H1 (cell line): Measurements from ENCODE around the gene RASD2. TPM values are rescaled to one million over a fixed set of nuclear protein-coding genes. Genes with fewer than 3 reads are reported as not detected.

Source experiments
- CTCF ChIA-PET: fragments of 300-600 bp; sonication (Branson Sonifier 250); formaldehyde crosslinking; loops from one replicate; lab custom pipeline; 2021; ENCODE audit not compliant: partially characterized antibody; lab: Charles Lee
- POLR2A ChIA-PET: fragments of 300-600 bp; sonication (Branson Sonifier 250); formaldehyde crosslinking; loops from one replicate; lab custom pipeline; 2021; ENCODE audit warnings: inconsistent platforms; ENCODE audit not compliant: partially characterized antibody; lab: Charles Lee
- DNase-seq, 2 experiments: peaks; one replicate each; pipeline versions ENCODE4 v3.0.0 to v3.0.0-alpha.2; 2010 to 2022; ENCODE audit warnings: low spot score in 2 of 2, low read depth in 1 of 2, mixed read lengths in 1 of 2
- FAIRE-seq: peaks from 2 replicates; lab custom pipeline; 2011; peaks lifted over from hg19 to GRCh38; lab: Jason Lieb, UNC
- H2AFZ ChIP-seq: 2 replicates; pipeline ENCODE4 v1.8.1; 2012; ENCODE audit warnings: low read length, inconsistent platforms
- H2AK5ac ChIP-seq: 2 replicates; pipeline ENCODE4 v1.6.1; 2013; ENCODE audit warnings: low read depth, low read length
- H2BK120ac ChIP-seq: replicated peaks from 2 replicates; pipeline ENCODE3; 2013; ENCODE audit warnings: low read depth, low read length, inconsistent platforms
- H2BK12ac ChIP-seq: 2 replicates; pipeline ENCODE4 v1.6.1; 2013; ENCODE audit warnings: low read depth, low read length
- H2BK15ac ChIP-seq: 2 replicates; pipeline ENCODE4 v1.6.1; 2013; ENCODE audit warnings: low read length
- H2BK20ac ChIP-seq: 2 replicates; pipeline ENCODE4 v1.6.1; 2013; ENCODE audit warnings: low read length
- H2BK5ac ChIP-seq: 2 replicates; pipeline ENCODE4 v1.6.1; 2013; ENCODE audit warnings: low read depth, low read length
- H3K14ac ChIP-seq: 2 replicates; pipeline ENCODE4 v1.6.1; 2013; ENCODE audit warnings: inconsistent platforms; ENCODE audit not compliant: insufficient read length
- H3K18ac ChIP-seq: 2 replicates; pipeline ENCODE4 v1.6.1; 2013; ENCODE audit warnings: low read length; ENCODE audit errors: extremely low read depth
- H3K23ac ChIP-seq: 2 replicates; pipeline ENCODE4 v1.6.1; 2013; ENCODE audit warnings: inconsistent platforms; ENCODE audit not compliant: insufficient read length
- H3K23me2 ChIP-seq: 2 replicates; pipeline ENCODE4 v1.6.1; 2013; ENCODE audit warnings: low read depth, low read length
- H3K27ac ChIP-seq: 2 replicates; pipeline ENCODE4 v1.6.1; 2011; ENCODE audit warnings: low read depth, low read length, inconsistent platforms
- H3K27me3 ChIP-seq, 4 experiments: replicated peaks in 1 of 4; 1 replicate in 1 of 4; 2 replicates in 3 of 4; pipeline versions ENCODE4 v1.6.1 to v1.8.1; 2011 to 2013; ENCODE audit warnings: low read length in 3 of 4, mild to moderate bottlenecking in 3 of 4, inconsistent platforms in 2 of 4, mixed read lengths in 2 of 4, moderate library complexity in 1 of 4; ENCODE audit not compliant: control insufficient read depth in 3 of 4, insufficient read depth in 3 of 4; ENCODE audit errors: extremely low read depth in 1 of 4
- H3K36me3 ChIP-seq, 4 experiments: 2 replicates each; pipeline versions ENCODE4 v1.6.1 to v1.8.1; 2011 to 2013; ENCODE audit warnings: mild to moderate bottlenecking in 4 of 4, low read length in 3 of 4, moderate library complexity in 2 of 4, control low read depth in 1 of 4, inconsistent platforms in 1 of 4; ENCODE audit not compliant: insufficient read depth in 4 of 4, control insufficient read depth in 2 of 4
- H3K4ac ChIP-seq: replicated peaks from 2 replicates; pipeline ENCODE3; 2013; ENCODE audit warnings: low read length, low read depth, mixed read lengths, inconsistent platforms; ENCODE audit not compliant: insufficient read length
- H3K4me1 ChIP-seq, 4 experiments: replicated peaks in 1 of 4; 1 replicate in 1 of 4; 2 replicates in 3 of 4; pipeline versions ENCODE4 v1.6.1 to v1.8.1; 2011 to 2013; ENCODE audit warnings: low read length in 3 of 4, inconsistent platforms in 2 of 4, mixed read lengths in 1 of 4; ENCODE audit not compliant: insufficient read depth in 4 of 4, control insufficient read depth in 3 of 4
- H3K4me2 ChIP-seq, 2 experiments: 2 replicates each; pipeline versions ENCODE4 v1.6.1 to v1.8.1; 2011 to 2013; ENCODE audit warnings: low read depth in 2 of 2, low read length in 2 of 2, control low read depth in 1 of 2, inconsistent platforms in 1 of 2, mild to moderate bottlenecking in 1 of 2; ENCODE audit not compliant: insufficient read depth in 1 of 2
- H3K4me3 ChIP-seq, 4 experiments: fragments of 200-600, 300-600 bp in 1 of 4; sonication (generic), shearing (Covaris generic), sonication (Bioruptor Twin) in 1 of 4; 2 replicates each; pipeline versions ENCODE4 v1.5.1 to v1.8.1; 2011 to 2016; ENCODE audit warnings: low read length in 4 of 4, low read depth in 3 of 4, control low read depth in 2 of 4, inconsistent platforms in 2 of 4, mild to moderate bottlenecking in 2 of 4, mixed read lengths in 1 of 4, moderate library complexity in 1 of 4; ENCODE audit not compliant: insufficient read depth in 2 of 4; ENCODE audit errors: extremely low read depth in 1 of 4
- H3K56ac ChIP-seq: replicated peaks from 2 replicates; pipeline ENCODE3; 2013; ENCODE audit warnings: low read depth, mild to moderate bottlenecking, mixed read lengths, low read length, inconsistent platforms; ENCODE audit not compliant: insufficient read length
- H3K79me1 ChIP-seq: 2 replicates; pipeline ENCODE4 v1.6.1; 2013; ENCODE audit warnings: low read depth, low read length, control low read depth
- H3K79me2 ChIP-seq, 2 experiments: 2 replicates each; pipeline versions ENCODE4 v1.6.1 to v1.8.1; 2012 to 2013; ENCODE audit warnings: low read length in 2 of 2, mild to moderate bottlenecking in 2 of 2, inconsistent platforms in 1 of 2; ENCODE audit not compliant: insufficient read depth in 2 of 2, control insufficient read depth in 1 of 2
- H3K9ac ChIP-seq, 4 experiments: replicated peaks in 1 of 4; 1 replicate in 1 of 4; 2 replicates in 3 of 4; pipeline versions ENCODE4 v1.6.1 to v1.8.1; 2011 to 2013; ENCODE audit warnings: low read depth in 3 of 4, low read length in 3 of 4, control low read depth in 2 of 4, mild to moderate bottlenecking in 2 of 4, moderate library complexity in 2 of 4, inconsistent platforms in 1 of 4; ENCODE audit errors: extremely low read depth in 1 of 4
- H3K9me3 ChIP-seq, 2 experiments: 2 replicates each; pipeline versions ENCODE4 v1.6.1 to v1.8.1; 2012 to 2013; ENCODE audit warnings: mild to moderate bottlenecking in 2 of 2, moderate library complexity in 2 of 2, control low read depth in 1 of 2, inconsistent platforms in 1 of 2, low read depth in 1 of 2, low read length in 1 of 2, mixed read lengths in 1 of 2; ENCODE audit not compliant: insufficient read depth in 2 of 2
- H4K20me1 ChIP-seq, 2 experiments: replicated peaks in 1 of 2; 2 replicates each; pipeline versions ENCODE3 to v1.8.1; 2011 to 2013; ENCODE audit warnings: inconsistent platforms in 2 of 2, low read length in 2 of 2, mild to moderate bottlenecking in 1 of 2; ENCODE audit not compliant: insufficient read depth in 2 of 2, control insufficient read depth in 1 of 2
- H4K5ac ChIP-seq: 2 replicates; pipeline ENCODE4 v1.6.1; 2013; ENCODE audit warnings: low read length, low read depth, mixed read lengths, inconsistent platforms; ENCODE audit not compliant: insufficient read length
- H4K8ac ChIP-seq: 2 replicates; pipeline ENCODE4 v1.8.0; 2013; ENCODE audit warnings: mild to moderate bottlenecking, moderate library complexity, low read length, inconsistent platforms; ENCODE audit not compliant: insufficient read depth; ENCODE audit errors: extremely low read depth
- H4K91ac ChIP-seq: replicated peaks from 2 replicates; pipeline ENCODE3; 2013; ENCODE audit warnings: low read length, mixed read lengths, inconsistent platforms; ENCODE audit not compliant: insufficient read length
- BRCA1 ChIP-seq: IDR thresholded peaks from 2 replicates; pipeline ENCODE4 v1.6.1; 2012; ENCODE audit warnings: low read depth, low read length, improper control_type of control experiment
- CTBP2 ChIP-seq: IDR thresholded peaks from 2 replicates; pipeline ENCODE4 v1.7.0; 2011; ENCODE audit warnings: borderline replicate concordance, mild to moderate bottlenecking, moderate library complexity, mixed read lengths, low read length; ENCODE audit not compliant: insufficient read depth, insufficient read length
- HDAC6 ChIP-seq: IDR thresholded peaks from one replicate; pipeline ENCODE4 v1.7.1; 2012; ENCODE audit warnings: low read depth, mild to moderate bottlenecking, inconsistent platforms, low read length, moderate library complexity
- SP2 ChIP-seq: IDR thresholded peaks from 2 replicates; pipeline ENCODE4 v1.6.1; 2012; ENCODE audit warnings: mild to moderate bottlenecking, low read length, inconsistent platforms
- WGBS, 2 experiments: shearing (Covaris generic) in 1 of 2; methylation state at CpG; one replicate each; pipeline versions ENCODE4 v1.1.6 to v1.1.7; 2013 to 2015; ENCODE audit warnings: low lambda C conversion rate in 2 of 2, mixed read lengths in 2 of 2, inconsistent platforms in 1 of 2, low coverage in 1 of 2, missing lambda C conversion rate in 1 of 2; ENCODE audit not compliant: insufficient replicate concordance in 2 of 2, insufficient coverage in 1 of 2, insufficient read length in 1 of 2; ENCODE audit errors: extremely low coverage in 1 of 2, missing lambda C conversion rate in 1 of 2; 5-methylcytosine and 5-hydroxymethylcytosine counted together
- polyA plus RNA-seq, 7 experiments: library from polyadenylated mRNA; depleted of rRNA in 3 of 7; stranded (reverse) in 5 of 7; unstranded in 2 of 7; fragments of >200 nt in 5 of 7; fragments of 200-250 nt in 2 of 7; gene quantifications; 1 replicate in 5 of 7; 2 replicates in 1 of 7; 4 replicates in 1 of 7; pipeline versions ENCODE4 v1.2.1 to v1.2.3, GENCODE V29; 2011 to 2013; ENCODE audit warnings: missing spikeins in 2 of 7, mixed read lengths in 2 of 7
- total RNA-seq: library from RNA; stranded (reverse); fragmentation: NEBNext Ultra II Directional; extraction: Animal tissue kit (Norgen Biotek cat#: 25700); gene quantifications from 2 replicates; pipeline ENCODE4 v1.2.1, GENCODE V29; 2021

The RASD2 gene
- total and polyA plus RNA-seq, 2 of the 8 experiments (the other 6 are each of a cell fraction or from before 2014, with no cell fraction given) = 1.9 to 5.1 TPM

DNA sequence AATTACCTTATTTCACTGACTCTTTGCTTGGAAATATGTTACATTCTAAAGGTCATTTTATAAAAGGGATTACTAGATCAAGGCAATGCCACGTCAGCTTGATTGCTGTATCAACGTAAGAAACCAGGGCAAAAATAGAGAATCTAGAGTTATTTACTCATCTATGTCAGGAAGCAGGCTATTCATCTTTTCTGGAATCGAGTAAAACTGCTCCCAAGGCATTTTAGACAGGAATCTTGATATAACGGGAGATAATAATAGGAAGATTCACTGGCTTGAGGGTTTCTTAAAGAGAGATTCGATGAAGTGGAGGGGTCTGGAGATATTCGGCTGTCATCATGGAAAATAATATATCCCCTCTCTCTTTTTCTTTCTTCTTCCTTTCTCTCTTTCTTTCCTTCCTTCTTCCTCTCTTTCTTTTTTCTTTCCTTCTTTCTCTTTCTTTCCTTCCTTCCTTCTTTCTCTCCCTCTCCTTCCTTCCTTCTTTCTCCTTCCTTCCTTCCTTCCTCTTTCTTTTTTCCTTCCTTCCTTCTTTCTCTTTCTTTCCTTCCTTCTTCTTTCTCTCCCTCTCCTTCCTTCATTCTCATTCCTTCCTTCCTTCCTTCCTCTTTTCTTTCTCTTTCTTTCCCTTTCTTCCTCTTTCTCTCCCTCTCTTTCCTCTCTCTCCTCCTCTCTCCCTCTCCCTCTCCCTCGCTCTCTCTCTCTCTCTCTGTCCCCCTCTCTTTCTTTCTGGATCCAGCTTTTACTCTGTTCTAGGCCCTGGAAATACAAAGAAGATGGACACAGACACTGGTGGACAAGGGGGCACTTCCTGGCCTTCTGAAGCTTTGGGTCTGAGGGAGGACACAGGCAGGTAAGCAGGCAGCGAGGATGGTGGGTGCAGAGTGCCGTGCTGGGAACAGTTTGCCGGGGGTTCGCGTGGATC lies 18.1 kb upstream of the RASD2 start:
- no peak for FAIRE-seq
- H2AFZ ChIP-seq = no peak overlapping the region

More for the DNA sequence above, 18.1 kb upstream of the RASD2 start:
- Histone ChIP-seq H3K9ac (no peak overlapping the region), H3K27ac (no peak overlapping the region), H3K14ac (no peak overlapping the region), H2BK120ac (no peak overlapping the region), H4K5ac (no peak overlapping the region), H3K4me3 (no peak overlapping the region), H3K23ac (no peak overlapping the region), H2BK15ac (no peak overlapping the region), H3K79me1 (no peaks in the 10 kb centered on the region), H2BK20ac (no peak overlapping the region), H3K18ac (no peak overlapping the region), H4K91ac (no peak overlapping the region), H2BK5ac (no peak overlapping the region), H3K4me1 (peaks cover 0 to 11% (median 5%) of the 10 kb centered on the region in 4 experiments; a peak in 5 of 7 replicates), H3K27me3 (no peaks in the 10 kb centered on the region; a peak in 1 of 7 replicates), H2BK12ac (no peak overlapping the region), H2AK5ac (no peak overlapping the region), H3K36me3 (no peaks in the 10 kb centered on the region), H3K4ac (no peak overlapping the region), H4K8ac (no peak overlapping the region), H3K56ac (no peak overlapping the region), H3K4me2 (no peak overlapping the region), H4K20me1 (no peaks in the 10 kb centered on the region), H3K9me3 (no peaks in the 10 kb centered on the region), H3K79me2 (no peaks in the 10 kb centered on the region), H3K23me2 (no peaks in the 10 kb centered on the region; the same call in 1 of the 2 replicates)
- POLR2A ChIA-PET = interaction anchor here (0.7 to 1.4 kb wide), 3 partner anchors 10 to 18 kb away, joined by 3 to 4 read pairs (median 4); partner anchors contain the start of gene RASD2
- 85% methylated on average over 12 of the region's 12 CpGs; no CpG with 5 or more reads in 1 of the 2 experiments for WGBS, 2 experiments
- no peak for TF ChIP-seq BRCA1
- no peak for TF ChIP-seq HDAC6
- no peak for TF ChIP-seq SP2
- no peak for TF ChIP-seq CTBP2
- CTCF ChIA-PET = interaction anchor here (0.6 to 6.0 kb wide), 5 partner anchors 9 to 104 kb away, joined by 3 to 37 read pairs (median 3); partner anchors contain the start of gene RASD2
- no peak for DNase-seq
